Activated T-cell treated with anti-CD3 and anti-CD28 coated beads, Interleukin-2, amount 50 U/mL, for 72 hours (primary cell): ENCODE results near the gene GLG1. TPM values are rescaled to one million over a fixed set of nuclear protein-coding genes. Genes with fewer than 3 reads are reported as not detected.

ENCODE experiments used
- ATAC-seq, 2 donors: fragments of 150-1000 bp; cut with Tn5 transposase; replicated peaks in 1 of 2; 2 replicates each; pipeline ENCODE4 v1.10.0; 2021; ENCODE audit warnings: moderate library complexity in 2 of 2, mild to moderate bottlenecking in 1 of 2
- DNase-seq, 2 donors: peaks; one replicate each; pipeline ENCODE4 v3.0.0; 2021 to 2022; ENCODE audit warnings: mixed read lengths in 1 of 2
- H3K27ac Mint-ChIP-seq: one replicate; pipeline ENCODE4 v1.8.0; 2022; ENCODE audit warnings: mild to moderate bottlenecking, moderate library complexity, mixed read lengths
- H3K27me3 Mint-ChIP-seq: one replicate; pipeline ENCODE4 v1.8.0; 2022; ENCODE audit warnings: low read depth, mixed read lengths
- H3K36me3 Mint-ChIP-seq, 2 donors: one replicate each; pipeline ENCODE4 v1.8.0; 2022; ENCODE audit warnings: mixed read lengths in 2 of 2, mild to moderate bottlenecking in 1 of 2; ENCODE audit not compliant: insufficient read depth in 2 of 2
- H3K4me1 Mint-ChIP-seq: one replicate; pipeline ENCODE4 v1.8.0; 2022; ENCODE audit warnings: low read depth, mixed read lengths
- H3K4me3 Mint-ChIP-seq, 2 donors: one replicate each; pipeline ENCODE4 v1.8.0; 2022; ENCODE audit warnings: mild to moderate bottlenecking in 2 of 2, mixed read lengths in 2 of 2, moderate library complexity in 2 of 2
- H3K9me3 Mint-ChIP-seq, 2 donors: one replicate each; pipeline ENCODE4 v1.8.0; 2022; ENCODE audit warnings: mixed read lengths in 2 of 2
- total RNA-seq, 2 donors: library from RNA; stranded (reverse); gene quantifications; one replicate each; pipeline ENCODE4 v1.2.3, GENCODE V29; 2022

Gene GLG1
- total RNA-seq, 2 donors from 2014 or later = 67.4 to 72.3 TPM

GRCh38 chr16:74465281-74465680, 141.6 kb downstream of the GLG1 start:
- Mint-ChIP-seq H3K27ac (peak overlapping the region; percentile 53), H3K27me3 (no peaks in the 10 kb centered on the region), H3K9me3 (no peaks in the 10 kb centered on the region), H3K36me3 (peaks cover 10 to 15% of the 10 kb centered on the region in 2 donors), H3K4me1 (peaks cover 17% of the 10 kb centered on the region), H3K4me3 (no peak overlapping the region)
- ATAC-seq (no peak), DNase-seq (no peak)

- Mint-ChIP-seq H3K27ac (no peak overlapping the region), H3K9me3 (no peaks in the 10 kb centered on the region), H3K36me3 (peaks cover 10 to 14% of the 10 kb centered on the region in 2 donors), H3K27me3 (no peaks in the 10 kb centered on the region), H3K4me1 (peaks cover 17% of the 10 kb centered on the region), H3K4me3 (no peak overlapping the region)
- DNase-seq (no peak), ATAC-seq (no peak)
Observed at GRCh38 chr16:74463888-74464287, 143.0 kb downstream of the GLG1 start.

- ATAC-seq = no peak
- no peak for DNase-seq
- H3K36me3 Mint-ChIP-seq = peaks cover 9 to 14% of the 10 kb centered on the region in 2 donors
- H3K4me3 Mint-ChIP-seq = no peak overlapping the region
- peaks cover 13% of the 10 kb centered on the region for H3K4me1 Mint-ChIP-seq
- no peak overlapping the region for H3K27ac Mint-ChIP-seq
- H3K9me3 Mint-ChIP-seq = no peaks in the 10 kb centered on the region
- no peaks in the 10 kb centered on the region for H3K27me3 Mint-ChIP-seq
Observed at GRCh38 chr16:74462361-74462760, 144.6 kb downstream of the GLG1 start.

- H3K27ac Mint-ChIP-seq = peak overlapping the region; percentile 81
- H3K4me3 Mint-ChIP-seq = no peak overlapping the region
- H3K4me1 Mint-ChIP-seq = peaks cover 8% of the 10 kb centered on the region
- H3K9me3 Mint-ChIP-seq = no peaks in the 10 kb centered on the region
- peaks cover 6 to 10% of the 10 kb centered on the region in 2 donors for H3K36me3 Mint-ChIP-seq
- DNase-seq (no peak), ATAC-seq (no peak)
- H3K27me3 Mint-ChIP-seq = no peaks in the 10 kb centered on the region
Observed at GRCh38 chr16:74461826-74462225, 145.1 kb downstream of the GLG1 start.

GRCh38 chr16:74460542-74460941, 146.4 kb downstream of the GLG1 start:
- no peak overlapping the region for H3K27ac Mint-ChIP-seq
- H3K4me3 Mint-ChIP-seq = no peak overlapping the region
- ATAC-seq (no peak), DNase-seq (no peak)
- H3K4me1 Mint-ChIP-seq = no peaks in the 10 kb centered on the region
- H3K36me3 Mint-ChIP-seq = peaks cover 5 to 9% of the 10 kb centered on the region in 2 donors
- no peaks in the 10 kb centered on the region for H3K9me3 Mint-ChIP-seq
- H3K27me3 Mint-ChIP-seq = no peaks in the 10 kb centered on the region

- Mint-ChIP-seq H3K36me3 (peaks cover 5 to 12% of the 10 kb centered on the region in 2 donors), H3K4me3 (no peak overlapping the region), H3K9me3 (no peaks in the 10 kb centered on the region), H3K4me1 (no peaks in the 10 kb centered on the region), H3K27me3 (no peaks in the 10 kb centered on the region), H3K27ac (no peak overlapping the region)
- no peak for DNase-seq
- no peak for ATAC-seq
Observed at GRCh38 chr16:74456290-74456625, 150.7 kb downstream of the GLG1 start.

GRCh38 chr16:74455619-74456289, 151.2 kb downstream of the GLG1 start:
- Mint-ChIP-seq H3K36me3 (peaks cover 5 to 12% of the 10 kb centered on the region in 2 donors), H3K4me1 (no peaks in the 10 kb centered on the region), H3K27me3 (no peaks in the 10 kb centered on the region), H3K4me3 (no peak overlapping the region), H3K27ac (peak overlapping the region; percentile 69), H3K9me3 (no peaks in the 10 kb centered on the region)
- ATAC-seq (no peak), DNase-seq (no peak)

- Mint-ChIP-seq H3K4me3 (no peak overlapping the region), H3K36me3 (peaks cover 5 to 12% of the 10 kb centered on the region in 2 donors), H3K27ac (peak overlapping the region; percentile 69), H3K4me1 (no peaks in the 10 kb centered on the region), H3K9me3 (no peaks in the 10 kb centered on the region), H3K27me3 (no peaks in the 10 kb centered on the region)
- ATAC-seq (no peak), DNase-seq (no peak)
Observed at GRCh38 chr16:74455213-74455612, 151.7 kb downstream of the GLG1 start.

- Mint-ChIP-seq H3K4me3 (no peak overlapping the region), H3K27me3 (no peaks in the 10 kb centered on the region), H3K27ac (no peak overlapping the region), H3K4me1 (no peaks in the 10 kb centered on the region), H3K36me3 (peaks cover 5 to 8% of the 10 kb centered on the region in 2 donors), H3K9me3 (no peaks in the 10 kb centered on the region)
- ATAC-seq = no peak
- no peak for DNase-seq
Observed at GRCh38 chr16:74451951-74452758, 154.8 kb downstream of the GLG1 start.

DNA sequence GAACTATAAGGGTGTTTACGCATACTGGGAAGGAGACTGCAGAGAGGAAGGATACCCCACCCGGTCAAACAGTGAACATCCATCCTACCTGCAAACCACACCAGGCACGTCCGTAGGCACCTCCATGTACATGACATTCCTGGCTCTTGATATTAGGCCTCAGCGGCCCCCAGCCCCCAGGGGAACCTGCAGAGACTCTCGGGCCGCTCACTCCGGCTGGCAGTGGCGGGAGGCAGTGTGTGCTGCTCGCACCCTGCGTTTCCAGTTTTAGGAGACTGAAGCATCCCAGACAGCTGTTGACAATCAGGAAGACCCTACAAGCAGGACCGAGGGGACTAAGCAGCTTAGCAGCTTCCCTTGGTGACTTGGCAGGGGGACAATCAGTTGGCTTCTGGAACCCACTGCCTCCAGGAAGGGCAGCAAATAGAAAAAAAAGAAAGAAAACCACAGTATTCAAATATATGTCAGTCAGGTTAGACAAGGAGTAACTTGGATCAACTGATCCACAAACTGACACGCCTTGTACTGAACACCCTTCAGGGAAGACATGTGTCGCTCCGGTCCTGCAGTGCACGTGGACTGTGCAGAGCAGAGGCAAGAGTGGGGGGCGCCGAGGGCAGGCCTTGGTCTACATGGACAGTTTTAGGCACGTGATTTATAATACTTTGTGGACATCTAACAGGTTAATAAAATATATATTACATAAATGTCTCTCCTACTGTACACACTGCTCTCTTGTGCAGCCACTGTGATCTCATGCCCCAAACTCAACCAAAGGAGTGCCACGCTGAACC, 155.8 kb downstream of the GLG1 start:
- H3K36me3 Mint-ChIP-seq = peaks cover 5 to 8% of the 10 kb centered on the region in 2 donors
- no peak overlapping the region for H3K27ac Mint-ChIP-seq
- ATAC-seq (no peak), DNase-seq (no peak)
- H3K9me3 Mint-ChIP-seq = no peaks in the 10 kb centered on the region
- no peak overlapping the region for H3K4me3 Mint-ChIP-seq
- no peaks in the 10 kb centered on the region for H3K27me3 Mint-ChIP-seq
- H3K4me1 Mint-ChIP-seq = no peaks in the 10 kb centered on the region

- DNase-seq = no peak
- no peaks in the 10 kb centered on the region for H3K4me1 Mint-ChIP-seq
- no peak overlapping the region for H3K27ac Mint-ChIP-seq
- no peak overlapping the region for H3K4me3 Mint-ChIP-seq
- H3K36me3 Mint-ChIP-seq = peaks cover 5% of the 10 kb centered on the region in 2 donors
- ATAC-seq = no peak
- no peaks in the 10 kb centered on the region for H3K9me3 Mint-ChIP-seq
- H3K27me3 Mint-ChIP-seq = no peaks in the 10 kb centered on the region
Observed at GRCh38 chr16:74450236-74450635, 156.7 kb downstream of the GLG1 start.

GRCh38 chr16:74449470-74449869, 157.4 kb downstream of the GLG1 start:
- DNase-seq (no peak), ATAC-seq (no peak)
- Mint-ChIP-seq H3K27ac (no peak overlapping the region), H3K4me3 (no peak overlapping the region), H3K27me3 (no peaks in the 10 kb centered on the region), H3K36me3 (peaks cover 5% of the 10 kb centered on the region in 2 donors), H3K9me3 (no peaks in the 10 kb centered on the region), H3K4me1 (no peaks in the 10 kb centered on the region)

- Mint-ChIP-seq H3K27me3 (no peaks in the 10 kb centered on the region), H3K36me3 (peaks cover 5% of the 10 kb centered on the region in 2 donors), H3K4me1 (no peaks in the 10 kb centered on the region), H3K27ac (no peak overlapping the region), H3K4me3 (no peak overlapping the region), H3K9me3 (no peaks in the 10 kb centered on the region)
- DNase-seq (no peak), ATAC-seq (no peak)
Observed at GRCh38 chr16:74448990-74449389, 157.9 kb downstream of the GLG1 start.
